Measurements from ENCODE around the gene PPP3CA.

Gene PPP3CA

GRCh38 chr4:101175896-101176676 lies 171.2 kb downstream of the PPP3CA start:
- no peak for DNase-seq (ENCODE audit: low read depth in 3 of 3)

GRCh38 chr4:101174679-101175345 lies 172.5 kb downstream of the PPP3CA start:
- DNase-seq (ENCODE audit: low read depth in 3 of 3), result no peak

GRCh38 chr4:101172369-101172768 lies 175.0 kb downstream of the PPP3CA start:
- no peak for DNase-seq (ENCODE audit: low read depth in 3 of 3)

GRCh38 chr4:101171747-101172146 lies 175.6 kb downstream of the PPP3CA start:
- DNase-seq (ENCODE audit: low read depth in 3 of 3), result no peak

GRCh38 chr4:101169044-101170014 lies 178.0 kb downstream of the PPP3CA start:
- DNase-seq (ENCODE audit: low read depth in 3 of 3), result peak; percentile 33 to 42 (median 34)

- no peak for DNase-seq (ENCODE audit: low read depth in 3 of 3)
Measured at GRCh38 chr4:101163936-101164335, 183.4 kb downstream of the PPP3CA start.

- no peak for DNase-seq (ENCODE audit: low read depth in 3 of 3)
Measured at GRCh38 chr4:101162990-101163380, 184.3 kb downstream of the PPP3CA start.

GRCh38 chr4:101160792-101161592 lies 186.3 kb downstream of the PPP3CA start:
- no peak for DNase-seq (ENCODE audit: low read depth in 3 of 3)

GRCh38 chr4:101158507-101158906 lies 188.8 kb downstream of the PPP3CA start:
- DNase-seq (ENCODE audit: low read depth in 3 of 3), result no peak

- DNase-seq (ENCODE audit: low read depth in 3 of 3), result no peak
Measured at GRCh38 chr4:101158134-101158482, 189.2 kb downstream of the PPP3CA start.

GRCh38 chr4:101157415-101158133 lies 189.8 kb downstream of the PPP3CA start:
- DNase-seq (ENCODE audit: low read depth in 3 of 3), result no peak

- no peak for DNase-seq (ENCODE audit: low read depth in 3 of 3)
Measured at GRCh38 chr4:101156619-101157310, 190.6 kb downstream of the PPP3CA start.

- peak in 2 of 3 donors; percentile 7 to 12 for DNase-seq (ENCODE audit: low read depth in 3 of 3)
Measured at GRCh38 chr4:101155945-101156344, 191.4 kb downstream of the PPP3CA start.

GRCh38 chr4:101155368-101155767 lies 192.0 kb downstream of the PPP3CA start:
- DNase-seq (ENCODE audit: low read depth in 3 of 3), result no peak

GRCh38 chr4:101153653-101154052 lies 193.7 kb downstream of the PPP3CA start:
- no peak for DNase-seq (ENCODE audit: low read depth in 3 of 3)

GRCh38 chr4:101152521-101152920 lies 194.8 kb downstream of the PPP3CA start:
- DNase-seq (ENCODE audit: low read depth in 3 of 3), result no peak

GRCh38 chr4:101148551-101148950 lies 198.8 kb downstream of the PPP3CA start:
- DNase-seq (ENCODE audit: low read depth in 3 of 3), result no peak

- no peak for DNase-seq (ENCODE audit: low read depth in 3 of 3)
Measured at GRCh38 chr4:101147283-101147682, 200.0 kb downstream of the PPP3CA start.

- no peak for DNase-seq (ENCODE audit: low read depth in 3 of 3)
Measured at GRCh38 chr4:101145021-101145420, 202.3 kb downstream of the PPP3CA start.

- no peak for DNase-seq (ENCODE audit: low read depth in 3 of 3)
Measured at GRCh38 chr4:101142259-101142658, 205.1 kb downstream of the PPP3CA start.
